D721Med (cell line): ENCODE results near the gene TRIM69.

Source experiments
- DNase-seq: peaks from one replicate; pipeline ENCODE4 v3.0.0; 2011; ENCODE audit warnings: low spot score; ENCODE audit not compliant: insufficient read length
- FAIRE-seq: peaks from 2 replicates; lab custom pipeline; 2011; peaks lifted over from hg19 to GRCh38; lab: Jason Lieb, UNC
- TF ChIP-seq, protein P1 (sequence below): IDR thresholded peaks from 2 replicates; pipeline ENCODE4 v1.5.1; 2012; ENCODE audit warnings: mild to moderate bottlenecking, control low read depth; ENCODE audit not compliant: insufficient read depth; ENCODE audit errors: missing control alignments

TRIM69 gene

DNA sequence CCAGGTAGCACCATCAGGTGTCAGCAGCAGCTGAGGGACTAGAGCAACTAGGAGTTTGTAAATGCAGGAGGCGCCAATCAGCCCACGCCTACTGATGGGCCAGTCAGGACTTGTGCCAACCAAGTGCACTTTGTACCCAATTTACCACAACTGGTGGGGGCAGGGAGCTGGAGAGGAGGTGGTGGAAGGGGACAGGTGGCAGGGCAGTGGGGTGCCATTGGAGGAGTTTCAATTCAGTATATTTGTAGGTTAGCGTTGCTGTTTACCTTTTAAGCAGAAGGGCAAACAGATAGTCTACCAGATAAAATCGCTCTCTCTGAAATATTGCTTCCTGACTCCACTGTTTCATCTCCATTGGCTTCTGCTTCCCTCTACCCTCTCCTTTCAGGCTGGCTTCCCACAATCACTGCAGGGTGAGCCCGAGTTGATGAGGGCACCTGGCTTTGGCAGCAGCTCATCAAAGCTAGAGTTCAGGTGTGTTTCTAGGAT is 75.7 kb downstream of the TRIM69 start:
- TF ChIP-seq, protein P1, sequence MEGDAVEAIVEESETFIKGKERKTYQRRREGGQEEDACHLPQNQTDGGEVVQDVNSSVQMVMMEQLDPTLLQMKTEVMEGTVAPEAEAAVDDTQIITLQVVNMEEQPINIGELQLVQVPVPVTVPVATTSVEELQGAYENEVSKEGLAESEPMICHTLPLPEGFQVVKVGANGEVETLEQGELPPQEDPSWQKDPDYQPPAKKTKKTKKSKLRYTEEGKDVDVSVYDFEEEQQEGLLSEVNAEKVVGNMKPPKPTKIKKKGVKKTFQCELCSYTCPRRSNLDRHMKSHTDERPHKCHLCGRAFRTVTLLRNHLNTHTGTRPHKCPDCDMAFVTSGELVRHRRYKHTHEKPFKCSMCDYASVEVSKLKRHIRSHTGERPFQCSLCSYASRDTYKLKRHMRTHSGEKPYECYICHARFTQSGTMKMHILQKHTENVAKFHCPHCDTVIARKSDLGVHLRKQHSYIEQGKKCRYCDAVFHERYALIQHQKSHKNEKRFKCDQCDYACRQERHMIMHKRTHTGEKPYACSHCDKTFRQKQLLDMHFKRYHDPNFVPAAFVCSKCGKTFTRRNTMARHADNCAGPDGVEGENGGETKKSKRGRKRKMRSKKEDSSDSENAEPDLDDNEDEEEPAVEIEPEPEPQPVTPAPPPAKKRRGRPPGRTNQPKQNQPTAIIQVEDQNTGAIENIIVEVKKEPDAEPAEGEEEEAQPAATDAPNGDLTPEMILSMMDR: no peak
- no peak for DNase-seq
- FAIRE-seq: no peak

DNA sequence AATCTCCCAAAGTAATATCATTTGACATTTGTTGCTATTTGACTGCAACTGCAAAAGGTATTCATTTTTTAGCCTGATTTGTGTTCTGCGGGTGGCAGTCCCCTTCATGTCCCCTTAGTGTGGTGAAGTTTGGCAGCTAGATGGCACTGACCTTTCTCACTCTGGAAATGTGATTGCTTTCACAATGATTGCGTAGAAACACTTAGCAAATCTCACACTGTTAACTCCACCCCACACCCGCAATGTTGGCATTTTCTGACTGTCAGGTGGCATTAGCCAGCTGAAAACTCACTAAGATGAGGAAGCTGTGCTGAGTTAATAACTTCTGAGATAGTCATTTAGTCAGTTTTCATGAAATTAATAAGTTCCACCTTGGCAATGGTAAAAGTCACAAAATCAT is 76.9 kb downstream of the TRIM69 start:
- TF ChIP-seq, protein P1: no peak
- DNase-seq (no peak), FAIRE-seq (no peak)
